ENCODE measurements around the gene SLC39A13. TPM values are rescaled to one million over a fixed set of nuclear protein-coding genes. Genes with fewer than 3 reads are reported as not detected.

SLC39A13 gene
- total RNA-seq (2022; extraction: Qiagen RNA extraction): 46.6 to 60.3 TPM (median 53.7 TPM) in 5 replicates

DNA sequence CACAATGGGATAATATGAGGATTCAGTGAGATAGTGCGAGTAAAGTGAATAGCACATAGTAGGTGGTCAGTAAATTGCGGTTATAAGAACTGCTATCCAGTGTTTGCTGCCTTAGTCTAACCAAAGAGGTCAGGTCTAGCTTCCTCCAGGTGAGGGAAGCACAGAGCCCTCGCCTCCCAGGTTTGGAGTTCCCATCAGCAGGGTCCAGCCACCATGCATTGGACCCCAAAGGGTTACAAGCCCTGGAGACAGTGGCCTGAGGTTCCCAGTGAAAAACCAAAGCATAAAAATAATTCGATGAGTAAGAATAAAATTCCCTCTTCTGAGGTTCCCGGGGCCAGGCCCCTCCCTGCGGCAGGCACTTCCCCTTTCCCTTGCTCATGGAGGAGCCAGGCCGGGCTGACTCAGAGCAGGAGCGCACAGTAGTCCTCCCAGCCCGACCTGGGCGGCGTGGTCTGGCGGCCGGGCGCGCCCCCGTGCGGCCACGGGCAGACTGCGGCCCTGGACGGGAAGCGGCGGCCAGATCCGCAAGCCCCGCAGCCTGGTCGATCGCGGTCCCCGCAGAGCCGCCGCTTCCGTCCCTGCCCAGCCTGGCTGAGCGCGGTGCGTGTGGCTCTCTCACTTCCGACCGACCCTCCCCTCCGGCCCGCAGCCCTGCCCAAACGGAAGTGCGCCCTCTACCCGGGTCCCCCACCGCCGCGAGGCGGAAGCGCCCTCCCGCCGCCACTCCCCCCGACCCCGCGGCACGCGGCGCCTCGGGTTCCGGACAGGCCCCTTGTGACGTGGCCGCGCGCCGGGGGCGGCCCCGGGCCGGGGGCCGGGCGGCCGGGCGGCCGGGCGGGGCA is at the start of gene SLC39A13:
Gene SLC39A13 (plus strand): TSS at position 845 of the 845 bp plus-strand sequence. CDS start 1,505 bp downstream, outside the sequence.

DNA sequence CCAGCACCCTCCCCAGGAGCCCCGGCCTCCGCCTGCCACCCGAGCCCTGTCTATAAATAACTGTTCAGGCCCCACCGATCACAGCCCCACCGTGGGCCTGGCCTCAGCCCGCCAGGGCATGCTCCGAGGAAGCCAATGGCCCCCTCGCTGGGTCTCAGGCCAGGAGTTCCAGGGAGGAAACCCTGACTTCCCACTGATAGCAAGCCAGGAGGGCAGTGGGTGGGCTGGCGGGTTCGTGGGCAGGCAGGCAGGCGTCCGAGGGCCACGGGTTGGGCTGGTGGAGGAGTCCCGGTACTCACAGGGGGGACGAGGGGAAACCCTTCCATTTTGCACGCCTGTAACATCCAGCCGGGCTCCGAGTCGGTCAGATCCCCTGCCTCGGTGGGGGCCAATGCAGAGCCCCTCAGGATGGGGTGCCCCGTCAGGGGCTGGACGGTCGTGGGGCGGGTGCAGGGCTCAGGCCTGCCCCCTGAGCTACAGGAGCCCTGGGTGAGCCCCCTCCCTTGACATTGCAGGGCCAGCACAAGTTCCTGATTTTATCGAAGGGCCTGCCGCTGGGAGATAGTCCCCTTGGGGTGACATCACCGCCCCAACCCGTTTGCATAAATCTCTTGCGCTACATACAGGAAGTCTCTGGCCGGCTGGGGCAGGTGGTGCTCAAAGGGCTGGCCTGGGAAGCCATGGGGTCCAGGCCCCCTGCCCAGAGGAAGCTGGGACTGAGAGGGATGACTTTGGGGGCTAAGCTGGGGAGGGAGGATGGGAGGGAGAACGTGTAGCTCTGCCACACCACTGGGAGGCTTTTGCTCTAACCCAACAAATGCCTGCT is 30.2 kb upstream of the SLC39A13 start, which contains the start of gene SPI1:
Gene SPI1 (minus strand): TSS at position 538 of the 826 bp plus-strand sequence. CDS start 194 bp downstream, at position 344.

DNA sequence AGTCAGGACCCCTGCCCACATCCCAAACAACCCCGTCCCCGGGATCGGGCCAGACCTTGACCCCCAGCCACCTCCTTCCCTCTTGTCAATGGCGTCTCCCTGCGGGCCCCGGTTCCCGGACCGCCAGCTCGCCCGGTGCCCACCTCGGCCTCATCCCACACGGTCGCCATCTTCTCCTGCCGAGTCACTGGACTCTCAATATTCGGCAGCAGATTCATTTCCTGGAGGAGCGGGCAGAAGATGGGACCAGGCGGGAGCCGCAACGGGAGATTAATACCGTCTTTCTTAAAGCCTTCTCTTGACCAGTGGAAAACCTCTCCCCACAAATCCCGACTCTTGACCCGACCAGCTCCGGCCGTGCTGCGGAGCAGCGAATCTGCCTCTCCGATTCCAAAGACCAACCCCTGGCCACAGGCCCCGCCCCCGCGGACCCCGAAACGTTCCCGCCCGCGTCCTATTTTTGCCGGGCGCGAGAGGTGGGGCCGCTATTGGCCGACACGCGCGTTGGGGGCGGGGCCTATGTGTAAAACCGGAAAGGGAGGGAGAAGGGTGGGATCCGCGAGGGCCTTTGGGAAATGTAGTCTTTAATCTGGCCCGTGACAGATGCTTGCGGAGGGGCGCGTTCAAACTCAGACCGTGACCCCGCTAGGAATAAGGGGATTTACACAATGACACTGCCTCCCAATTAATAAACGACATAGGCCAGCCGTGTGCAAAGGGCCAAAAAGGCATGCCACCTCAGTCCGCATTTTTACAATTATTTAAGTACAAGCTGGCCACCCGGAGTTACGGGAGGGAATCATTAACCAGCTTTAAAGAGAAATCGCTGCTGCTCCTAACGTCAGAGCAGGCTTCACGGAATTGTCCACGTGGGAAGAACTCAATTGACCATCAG is 17.9 kb downstream of the SLC39A13 start, which contains the start of gene PSMC3:
Gene PSMC3 (minus strand): TSS at position 378 of the 895 bp plus-strand sequence. CDS start 160 bp downstream, at position 218.

GRCh38 chr11:47448566-47449427 is 40.4 kb downstream of the SLC39A13 start, which contains the start of gene RAPSN:
RAPSN (minus strand) TSS chr11:47449136; CDS start chr11:47448964, 172 bp downstream.

Other genes with a start within 250 kb of the SLC39A13 start
- gene ARFGAP2, start 231.7 kb upstream of the SLC39A13 start, total RNA-seq (2022; extraction: Qiagen RNA extraction): 26.8 to 29.1 TPM (median 29.0 TPM) in 5 replicates
- gene PACSIN3, start 222.2 kb upstream of the SLC39A13 start, total RNA-seq (2022; extraction: Qiagen RNA extraction): 23.2 to 29.2 TPM (median 28.0 TPM) in 5 replicates
- 79.6 to 90.0 TPM (median 84.0 TPM) in 5 replicates for gene DDB2, start 193.6 kb upstream of the SLC39A13 start, total RNA-seq (2022; extraction: Qiagen RNA extraction)
- 20.8 to 26.7 TPM (median 22.0 TPM) in 5 replicates for gene ACP2, start 159.8 kb upstream of the SLC39A13 start, total RNA-seq (2022; extraction: Qiagen RNA extraction)
- 7.4 to 12.9 TPM (median 11.5 TPM) in 5 replicates for gene NR1H3, start 150.6 kb upstream of the SLC39A13 start, total RNA-seq (2022; extraction: Qiagen RNA extraction)
- 20.8 to 22.4 TPM (median 21.5 TPM) in 5 replicates for gene MADD, start 138.5 kb upstream of the SLC39A13 start, total RNA-seq (2022; extraction: Qiagen RNA extraction)
- 0.07 to 0.12 TPM (median 0.08 TPM) in 4 of 5 replicates, not detected in the other for gene MYBPC3, start 55.9 kb upstream of the SLC39A13 start, total RNA-seq (2022; extraction: Qiagen RNA extraction)
- gene SPI1, start 30.0 kb upstream of the SLC39A13 start, total RNA-seq (2022; extraction: Qiagen RNA extraction): 0.15 to 0.20 TPM in 2 of 5 replicates, not detected in the others
- 189 to 259 TPM (median 197 TPM) in 5 replicates for gene PSMC3, start 17.8 kb downstream of the SLC39A13 start, total RNA-seq (2022; extraction: Qiagen RNA extraction)
- 0.23 to 0.58 TPM (median 0.43 TPM) in 3 of 5 replicates, not detected in the others for gene RAPSN, start 40.5 kb downstream of the SLC39A13 start, total RNA-seq (2022; extraction: Qiagen RNA extraction)
- 44.8 to 50.9 TPM (median 46.6 TPM) in 5 replicates for gene CELF1, start 144.5 kb downstream of the SLC39A13 start, total RNA-seq (2022; extraction: Qiagen RNA extraction)
- gene PTPMT1, start 157.0 kb downstream of the SLC39A13 start, total RNA-seq (2022; extraction: Qiagen RNA extraction): 58.7 to 80.4 TPM (median 77.8 TPM) in 5 replicates
- 16.7 to 18.7 TPM (median 17.8 TPM) in 5 replicates for gene KBTBD4, start 170.4 kb downstream of the SLC39A13 start, total RNA-seq (2022; extraction: Qiagen RNA extraction)
- 104 to 145 TPM (median 136 TPM) in 5 replicates for gene NDUFS3, start 170.5 kb downstream of the SLC39A13 start, total RNA-seq (2022; extraction: Qiagen RNA extraction)
- gene FAM180B, start 178.1 kb downstream of the SLC39A13 start, total RNA-seq (2022; extraction: Qiagen RNA extraction): not detected in 5 replicates
- gene C1QTNF4, start 185.8 kb downstream of the SLC39A13 start, total RNA-seq (2022; extraction: Qiagen RNA extraction): 0.21 TPM in 1 of 5 replicates, not detected in the others
- gene MTCH2, start 234.0 kb downstream of the SLC39A13 start, total RNA-seq (2022; extraction: Qiagen RNA extraction): 127 to 153 TPM (median 131 TPM) in 5 replicates